HCT116 (cell line): ENCODE data around the gene FAM181A. TPM values are rescaled to one million over a fixed set of nuclear protein-coding genes. Genes with fewer than 3 reads are reported as not detected.

Experiments used
- ATAC-seq: fragments of 200-7000 bp; cut with Tn5 transposase; 2 replicates; pipeline ENCODE4 v1.9.1; 2020; ENCODE audit warnings: mild to moderate bottlenecking, moderate library complexity
- BruUV-seq: library from RNA; stranded (reverse); fragments of 400-500 nt; replicated peaks from 2 replicates; lab custom pipeline; 2021; lab: Mats Ljungman, UMichigan
- CTCF ChIA-PET: fragments of 300-600 bp; sonication (Branson Sonifier 250); formaldehyde crosslinking; loops from one replicate; lab custom pipeline; 2021; ENCODE audit warnings: antibody characterized with exemption; lab: Charles Lee
- POLR2A ChIA-PET: fragments of 300-600, 350-600 bp; sonication (Branson Sonifier 250); formaldehyde crosslinking; loops from one replicate; lab custom pipeline; 2021; ENCODE audit warnings: antibody characterized with exemption; lab: Charles Lee
- RAD21 ChIA-PET, 2 experiments: fragments of 300-600 bp; sonication (Branson Sonifier 250); formaldehyde crosslinking; loops; one replicate each; lab custom pipeline; 2023; ENCODE audit warnings: low total read pairs in 2 of 2; ENCODE audit not compliant: uncharacterized antibody in 2 of 2, unreplicated experiment in 2 of 2, low non-redundant PET in 1 of 2; lab: Charles Lee
- DNase-seq: peaks from one replicate; pipeline ENCODE4 v3.0.0-alpha.2; 2010; ENCODE audit warnings: low read depth, low spot score
- H2AFZ ChIP-seq: fragments of 200-600 bp; shearing (Covaris generic), sonication (generic); 2 replicates; pipeline ENCODE4 v1.6.1; 2017; ENCODE audit warnings: low read depth, mixed run types, mixed read lengths, antibody characterized with exemption, low read length; ENCODE audit not compliant: poor library complexity, severe bottlenecking
- H3K27ac ChIP-seq: 2 replicates; pipeline ENCODE4 v1.5.1; 2012; ENCODE audit warnings: low read depth, low read length
- H3K27me3 ChIP-seq: fragments of 200-600 bp; sonication (generic); 2 replicates; pipeline ENCODE4 v1.6.1; 2016; ENCODE audit warnings: mixed run types, low read length, mixed read lengths; ENCODE audit not compliant: insufficient read depth
- H3K36me3 ChIP-seq, 2 experiments: fragments of 200-500 bp in 1 of 2; fragments of 200-600 bp in 1 of 2; sonication (Bioruptor generic) in 1 of 2; sonication (generic) in 1 of 2; 2 replicates each; pipeline versions ENCODE4 v1.5.1 to v1.6.1; 2014 to 2016; ENCODE audit warnings: low read length in 2 of 2, inconsistent platforms in 1 of 2, mixed read lengths in 1 of 2, mixed run types in 1 of 2; ENCODE audit not compliant: insufficient read depth in 2 of 2, control insufficient read depth in 1 of 2
- H3K4me1 ChIP-seq, 2 experiments: fragments of 200-600 bp in 1 of 2; sonication (generic) in 1 of 2; 2 replicates each; pipeline versions ENCODE4 v1.5.1 to v1.6.1; 2012 to 2017; ENCODE audit warnings: low read length in 2 of 2, inconsistent platforms in 1 of 2, mild to moderate bottlenecking in 1 of 2, mixed read lengths in 1 of 2, mixed run types in 1 of 2, moderate library complexity in 1 of 2; ENCODE audit not compliant: insufficient read depth in 2 of 2, control insufficient read depth in 1 of 2
- H3K4me2 ChIP-seq: fragments of 200-600 bp; sonication (generic); 2 replicates; pipeline ENCODE4 v1.6.1; 2017; ENCODE audit warnings: mixed run types, low read length, mixed read lengths
- H3K4me3 ChIP-seq, 2 experiments: fragments of 200-600 bp in 1 of 2; sonication (generic) in 1 of 2; replicated peaks in 1 of 2; 2 replicates each; pipeline ENCODE4 v1.5.1; 2011 to 2016; ENCODE audit warnings: low read length in 2 of 2, control low read depth in 1 of 2, low read depth in 1 of 2, mild to moderate bottlenecking in 1 of 2, mixed read lengths in 1 of 2, mixed run types in 1 of 2
- H3K79me2 ChIP-seq: fragments of 200-600 bp; sonication (generic); 2 replicates; pipeline ENCODE4 v1.6.1; 2017; ENCODE audit warnings: mild to moderate bottlenecking, mixed run types, low read length, moderate library complexity, mixed read lengths; ENCODE audit not compliant: insufficient read depth
- H3K9ac ChIP-seq: fragments of 200-600 bp; sonication (generic); 2 replicates; pipeline ENCODE4 v1.6.1; 2016; ENCODE audit warnings: low read length, mixed read lengths
- H3K9me2 ChIP-seq: fragments of 200-600 bp; sonication (generic), shearing (Covaris generic); 2 replicates; pipeline ENCODE4 v1.6.1; 2017; ENCODE audit warnings: mixed run types, mild to moderate bottlenecking, moderate library complexity; ENCODE audit not compliant: insufficient read depth
- H3K9me3 ChIP-seq, 2 experiments: fragments of 200-500 bp in 1 of 2; fragments of 200-600 bp in 1 of 2; sonication (Bioruptor generic) in 1 of 2; sonication (generic) in 1 of 2; 2 replicates each; pipeline ENCODE4 v1.6.1; 2014 to 2017; ENCODE audit warnings: low read length in 2 of 2, mixed read lengths in 2 of 2, inconsistent platforms in 1 of 2, low read depth in 1 of 2, mild to moderate bottlenecking in 1 of 2, mixed run types in 1 of 2, moderate library complexity in 1 of 2; ENCODE audit not compliant: control insufficient read depth in 1 of 2, insufficient read depth in 1 of 2
- H4K20me1 ChIP-seq: fragments of 200-600 bp; sonication (generic), shearing (Covaris generic); 2 replicates; pipeline ENCODE4 v1.6.1; 2017; ENCODE audit warnings: mixed run types, mild to moderate bottlenecking, moderate library complexity; ENCODE audit not compliant: insufficient read depth
- ATF3 ChIP-seq: IDR thresholded peaks from 2 replicates; pipeline ENCODE4 v1.6.1; 2012
- CBX3 ChIP-seq: IDR thresholded peaks from 2 replicates; pipeline ENCODE4 v1.6.1; 2012; ENCODE audit warnings: low read depth
- CEBPB ChIP-seq: IDR thresholded peaks from 2 replicates; pipeline ENCODE4 v1.6.1; 2012; ENCODE audit warnings: low read depth
- CTCF ChIP-seq, 3 experiments: fragments of 200-600 bp in 1 of 3; sonication (generic) in 1 of 3; IDR thresholded peaks in 2 of 3; conservative IDR thresholded peaks in 1 of 3; 2 replicates each; pipeline ENCODE4 v1.5.1; 2012 to 2017; ENCODE audit warnings: low read depth in 2 of 3, low read length in 2 of 3, antibody characterized with exemption in 1 of 3, borderline replicate concordance in 1 of 3, control low read depth in 1 of 3, mild to moderate bottlenecking in 1 of 3, mixed read lengths in 1 of 3, mixed run types in 1 of 3, moderate library complexity in 1 of 3; ENCODE audit not compliant: insufficient read depth in 1 of 3
- EGR1 ChIP-seq: IDR thresholded peaks from 2 replicates; pipeline ENCODE4 v1.6.1; 2012; ENCODE audit warnings: low read depth
- EZH2 ChIP-seq: fragments of 200-600 bp; sonication (generic); IDR thresholded peaks from 2 replicates; pipeline ENCODE4 v1.6.1; 2017; ENCODE audit warnings: antibody characterized with exemption, mixed run types
- POLR2AphosphoS5 ChIP-seq: IDR thresholded peaks from 2 replicates; pipeline ENCODE4 v1.6.1; 2011; ENCODE audit warnings: mild to moderate bottlenecking, low read depth, low read length, moderate library complexity
- REST ChIP-seq: IDR thresholded peaks from 2 replicates; pipeline ENCODE4 v1.6.1; 2012; ENCODE audit warnings: low read depth
- SIN3A ChIP-seq: IDR thresholded peaks from 2 replicates; pipeline ENCODE4 v1.6.1; 2012; ENCODE audit warnings: low read depth
- SRF ChIP-seq: IDR thresholded peaks from 2 replicates; pipeline ENCODE4 v1.6.1; 2012; ENCODE audit warnings: low read depth
- TCF7L2 ChIP-seq: IDR thresholded peaks from 2 replicates; pipeline ENCODE4 v1.7.0; 2011; ENCODE audit warnings: borderline replicate concordance, inconsistent platforms; ENCODE audit not compliant: insufficient read depth, insufficient read length; ENCODE audit errors: extremely low read depth
- ZBTB33 ChIP-seq: IDR thresholded peaks from 2 replicates; pipeline ENCODE4 v1.6.1; 2011; ENCODE audit warnings: mild to moderate bottlenecking, low read length, moderate library complexity; ENCODE audit not compliant: insufficient replicate concordance; ENCODE audit errors: extremely low read depth
- ZFX ChIP-seq: fragments of 450-650 bp; IDR thresholded peaks from 2 replicates; pipeline ENCODE4 v1.6.1; 2017
- ZNF274 ChIP-seq: fragments of 200-500 bp; sonication (Bioruptor generic); IDR thresholded peaks from 2 replicates; pipeline ENCODE4 v1.6.1; 2014; ENCODE audit warnings: mild to moderate bottlenecking, low read depth, low read length, inconsistent platforms
- intact Hi-C: fragments of 100-400 bp; cut with micrococcal nuclease; formaldehyde crosslinking; loops from 2 replicates; pipeline ENCODE4 v1.10.0; 2022
- total RNA-seq: library from RNA; stranded (reverse); gene quantifications from one replicate; pipeline ENCODE4 v1.2.1, GENCODE V29; 2021; ENCODE audit not compliant: unreplicated experiment

FAM181A gene
- total RNA-seq, 1 experiment from 2014 or later: not detected

GRCh38 chr14:93878871-93879270 lies 48.3 kb upstream of the FAM181A start (continued):
- no peak for TF ChIP-seq REST
- no peak for TF ChIP-seq EGR1
- TF ChIP-seq SIN3A: no peak
- no peak for TF ChIP-seq ZNF274
- no peak for TF ChIP-seq ATF3
- TF ChIP-seq EZH2: no peak
- TF ChIP-seq, all 23 proteins: peak for 0

GRCh38 chr14:93879362-93879983 lies 47.7 kb upstream of the FAM181A start:
- Histone ChIP-seq H3K9me2 (no peaks in the 10 kb centered on the region), H3K9ac (no peak overlapping the region), H3K27ac (no peak overlapping the region), H3K36me3 (no peaks in the 10 kb centered on the region), H3K4me3 (no peak overlapping the region), H4K20me1 (no peaks in the 10 kb centered on the region), H3K4me1 (no peaks in the 10 kb centered on the region), H3K27me3 (no peaks in the 10 kb centered on the region), H3K79me2 (no peaks in the 10 kb centered on the region), H3K9me3 (no peaks in the 10 kb centered on the region), H3K4me2 (no peak overlapping the region), H2AFZ (no peak overlapping the region)
- POLR2A ChIA-PET: no interaction called here
- CTCF ChIA-PET: no interaction called here
- RAD21 ChIA-PET: no interaction called here
- BruUV-seq: no TSS peak
- ATAC-seq (no peak), DNase-seq (no peak)
- intact Hi-C loops: no loop called here
- TF ChIP-seq ZFX (no peak), CBX3 (no peak), EGR1 (no peak), SRF (no peak), ATF3 (no peak), CEBPB (no peak), SIN3A (no peak), TCF7L2 (no peak), ZBTB33 (no peak), POLR2AphosphoS5 (no peak), CTCF (IDR thresholded peaks at IDR 0.05 in 2 of 3, conservative IDR thresholded peaks at IDR 0.05 in 1 of 3; ENCODE audit: borderline replicate concordance in 1 of 3, insufficient read depth in 1 of 3, low read depth in 2 of 3, low read length in 2 of 3) (no peak)
